Right atrium auricular region (tissue), 2 donors: ENCODE results near the gene SESN1. TPM values are rescaled to one million over a fixed set of nuclear protein-coding genes. Genes with fewer than 3 reads are reported as not detected.

ENCODE experiments used
- DNase-seq: peaks from one replicate; pipeline ENCODE4 v3.0.0-alpha.2; 2019; ENCODE audit warnings: low spot score
- H3K27ac ChIP-seq, 2 donors: fragments of 200-600 bp; sonication (generic); 1 replicate in 1 of 2; 2 replicates in 1 of 2; pipeline ENCODE4 v1.5.1; 2016 to 2019
- H3K27me3 ChIP-seq, 2 donors: fragments of 200-600 bp; sonication (generic); one replicate each; pipeline versions ENCODE4 v1.5.1 to v1.6.0; 2017 to 2019
- H3K36me3 ChIP-seq: fragments of 200-600 bp; sonication (generic); one replicate; pipeline ENCODE4 v1.5.1; 2016
- H3K4me1 ChIP-seq, 2 donors: fragments of 200-600 bp; sonication (generic); one replicate each; pipeline versions ENCODE4 v1.5.1 to v1.6.0; 2017 to 2019
- H3K4me3 ChIP-seq, 2 donors: fragments of 200-600 bp; sonication (generic); 1 replicate in 1 of 2; 2 replicates in 1 of 2; pipeline ENCODE4 v1.5.1; 2017 to 2019; ENCODE audit warnings: mild to moderate bottlenecking in 1 of 2, moderate library complexity in 1 of 2
- H3K9me3 ChIP-seq, 2 donors: fragments of 200-600 bp; sonication (generic); one replicate each; pipeline ENCODE4 v1.5.1; 2019
- total RNA-seq, 2 donors: library from RNA; depleted of rRNA; stranded (reverse); fragments of >200 nt; gene quantifications; one replicate each; pipeline ENCODE4 v1.1.0, GENCODE V29; 2016
- TF ChIP-seq, protein P1 (sequence below), 2 donors: fragments of 200-600 bp; sonication (generic); IDR thresholded peaks; one replicate each; pipeline ENCODE4 v1.5.1; 2019; ENCODE audit warnings: antibody characterized with exemption in 2 of 2

SESN1 gene
- total RNA-seq, 2 donors from 2014 or later = 35.1 to 55.7 TPM

DNA sequence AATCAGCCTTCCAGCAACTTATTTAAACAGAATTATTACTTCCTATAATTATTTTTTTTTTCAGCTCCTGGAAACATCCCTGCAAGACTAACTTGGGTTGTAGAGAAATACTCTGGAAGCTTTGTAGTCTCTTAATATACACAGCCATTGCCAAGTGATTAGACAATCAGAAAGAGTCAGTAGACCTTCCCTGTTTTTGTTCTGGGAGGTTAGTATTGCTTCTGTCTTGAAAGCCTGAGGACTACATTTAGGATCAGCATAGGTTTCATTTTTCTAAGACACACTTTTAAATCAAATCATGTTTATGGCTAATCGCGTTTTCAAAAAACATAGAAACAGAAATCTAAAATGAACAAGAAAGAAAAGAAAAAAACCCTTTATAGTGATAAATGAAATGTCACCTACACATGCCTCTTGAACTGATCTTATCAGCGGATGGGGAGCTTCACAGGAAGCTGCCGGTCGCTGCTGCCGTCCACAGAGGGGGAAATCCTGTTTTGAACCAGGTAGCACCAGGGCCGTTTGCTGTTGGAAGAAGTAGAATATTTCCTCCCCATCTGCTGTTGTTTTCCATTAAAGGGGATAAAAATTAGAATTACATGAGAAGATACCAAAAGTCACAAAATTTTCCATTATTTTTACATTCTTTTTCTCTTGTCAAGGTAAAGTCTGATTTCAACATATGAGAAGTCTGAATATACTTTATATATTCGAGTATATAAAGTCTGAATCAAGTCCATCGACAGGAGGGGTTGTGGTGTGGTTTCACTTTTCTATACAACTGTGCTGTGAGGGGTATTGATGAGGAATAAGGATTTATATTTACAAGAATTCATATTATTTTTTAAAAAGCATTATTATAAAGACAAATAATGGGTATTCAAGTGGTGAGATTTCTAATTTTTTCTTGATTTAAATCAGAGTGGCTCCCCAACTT is 151.8 kb downstream of the SESN1 start:
- no peak for DNase-seq
- no peaks in the 10 kb centered on the region for H3K9me3 ChIP-seq
- TF ChIP-seq, protein P1, sequence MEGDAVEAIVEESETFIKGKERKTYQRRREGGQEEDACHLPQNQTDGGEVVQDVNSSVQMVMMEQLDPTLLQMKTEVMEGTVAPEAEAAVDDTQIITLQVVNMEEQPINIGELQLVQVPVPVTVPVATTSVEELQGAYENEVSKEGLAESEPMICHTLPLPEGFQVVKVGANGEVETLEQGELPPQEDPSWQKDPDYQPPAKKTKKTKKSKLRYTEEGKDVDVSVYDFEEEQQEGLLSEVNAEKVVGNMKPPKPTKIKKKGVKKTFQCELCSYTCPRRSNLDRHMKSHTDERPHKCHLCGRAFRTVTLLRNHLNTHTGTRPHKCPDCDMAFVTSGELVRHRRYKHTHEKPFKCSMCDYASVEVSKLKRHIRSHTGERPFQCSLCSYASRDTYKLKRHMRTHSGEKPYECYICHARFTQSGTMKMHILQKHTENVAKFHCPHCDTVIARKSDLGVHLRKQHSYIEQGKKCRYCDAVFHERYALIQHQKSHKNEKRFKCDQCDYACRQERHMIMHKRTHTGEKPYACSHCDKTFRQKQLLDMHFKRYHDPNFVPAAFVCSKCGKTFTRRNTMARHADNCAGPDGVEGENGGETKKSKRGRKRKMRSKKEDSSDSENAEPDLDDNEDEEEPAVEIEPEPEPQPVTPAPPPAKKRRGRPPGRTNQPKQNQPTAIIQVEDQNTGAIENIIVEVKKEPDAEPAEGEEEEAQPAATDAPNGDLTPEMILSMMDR (IDR thresholded peaks at IDR 0.05) = no peak
- peak overlapping the region; percentile 85 to 96 for H3K27ac ChIP-seq
- H3K4me3 ChIP-seq = no peak overlapping the region
- peaks cover 0 to 74% of the 10 kb centered on the region in 2 donors for H3K4me1 ChIP-seq
- no peaks in the 10 kb centered on the region for H3K27me3 ChIP-seq
- H3K36me3 ChIP-seq = no peaks in the 10 kb centered on the region

DNA sequence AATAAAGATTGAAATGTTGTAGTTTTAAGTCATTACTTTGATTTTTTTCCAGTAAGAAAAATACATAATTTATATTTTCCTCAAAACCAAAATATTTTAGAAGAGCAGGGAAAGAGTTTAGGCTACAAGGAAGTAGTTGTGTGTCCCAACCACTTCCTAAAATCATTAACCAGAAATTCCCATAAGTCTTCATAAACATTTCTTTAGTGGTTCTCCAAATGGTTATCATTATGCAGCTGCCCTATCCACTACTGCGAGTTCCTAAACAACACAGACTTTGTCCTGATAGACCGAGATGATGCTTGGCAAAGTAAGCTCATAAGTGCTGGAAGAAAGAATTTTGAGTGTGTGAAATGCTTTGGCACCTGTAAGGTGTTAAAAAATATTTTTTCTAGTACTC is 152.8 kb downstream of the SESN1 start:
- H3K4me1 ChIP-seq = peaks cover 0 to 64% of the 10 kb centered on the region in 2 donors
- peak overlapping the region in 1 of 2 donors; percentile 96 for H3K27ac ChIP-seq
- no peaks in the 10 kb centered on the region for H3K36me3 ChIP-seq
- H3K9me3 ChIP-seq = no peaks in the 10 kb centered on the region
- no peak overlapping the region for H3K4me3 ChIP-seq
- TF ChIP-seq, protein P1 (IDR thresholded peaks at IDR 0.05) = no peak
- DNase-seq = no peak
- H3K27me3 ChIP-seq = no peaks in the 10 kb centered on the region

DNA sequence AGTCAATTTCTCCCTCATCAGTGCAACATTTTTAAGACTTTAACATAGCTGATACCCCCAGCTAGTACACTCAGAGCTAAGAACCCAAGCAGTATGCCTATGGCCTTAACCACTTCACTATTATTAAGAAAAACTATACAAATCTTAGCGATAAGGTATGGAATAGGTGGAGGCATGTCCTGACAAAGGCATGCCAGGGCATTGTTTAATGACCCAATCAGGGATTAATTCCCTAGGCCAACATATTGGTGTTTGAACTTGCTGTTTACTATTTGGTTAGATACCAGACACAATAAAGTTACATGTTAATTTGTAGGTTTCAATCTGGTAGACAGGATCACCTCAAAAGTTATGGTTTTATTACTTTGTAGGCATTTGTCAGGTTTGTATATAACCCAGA is 153.4 kb downstream of the SESN1 start:
- H3K27ac ChIP-seq = no peak overlapping the region
- H3K4me1 ChIP-seq = peaks cover 0 to 59% of the 10 kb centered on the region in 2 donors
- no peak for DNase-seq
- H3K27me3 ChIP-seq = no peaks in the 10 kb centered on the region
- TF ChIP-seq, protein P1 (IDR thresholded peaks at IDR 0.05) = no peak
- H3K9me3 ChIP-seq = no peaks in the 10 kb centered on the region
- H3K4me3 ChIP-seq = no peak overlapping the region
- no peaks in the 10 kb centered on the region for H3K36me3 ChIP-seq

DNA sequence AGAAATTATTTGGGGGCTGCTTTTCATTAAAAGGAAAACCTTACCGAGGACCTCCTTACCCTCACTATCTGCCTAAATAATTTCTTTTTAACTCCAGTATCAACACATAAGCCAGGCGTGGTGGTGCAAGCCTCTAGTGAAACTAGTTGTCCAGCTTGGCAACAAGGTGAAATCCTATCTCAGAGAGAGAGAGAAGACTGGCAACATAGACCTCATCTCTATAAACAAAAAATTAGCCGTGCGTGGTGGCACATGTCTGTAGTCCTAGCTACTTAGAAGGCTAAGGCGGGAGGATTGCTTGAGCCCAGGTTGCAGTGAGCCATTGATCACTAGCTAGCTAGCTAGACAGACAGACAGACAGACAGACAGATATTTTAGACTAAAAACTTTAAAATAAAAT is 153.9 kb downstream of the SESN1 start:
- no peaks in the 10 kb centered on the region for H3K9me3 ChIP-seq
- no peaks in the 10 kb centered on the region for H3K36me3 ChIP-seq
- H3K27me3 ChIP-seq = no peaks in the 10 kb centered on the region
- no peak overlapping the region for H3K27ac ChIP-seq
- peaks cover 0 to 53% of the 10 kb centered on the region in 2 donors for H3K4me1 ChIP-seq
- TF ChIP-seq, protein P1 (IDR thresholded peaks at IDR 0.05) = no peak
- no peak for DNase-seq
- H3K4me3 ChIP-seq = no peak overlapping the region

DNA sequence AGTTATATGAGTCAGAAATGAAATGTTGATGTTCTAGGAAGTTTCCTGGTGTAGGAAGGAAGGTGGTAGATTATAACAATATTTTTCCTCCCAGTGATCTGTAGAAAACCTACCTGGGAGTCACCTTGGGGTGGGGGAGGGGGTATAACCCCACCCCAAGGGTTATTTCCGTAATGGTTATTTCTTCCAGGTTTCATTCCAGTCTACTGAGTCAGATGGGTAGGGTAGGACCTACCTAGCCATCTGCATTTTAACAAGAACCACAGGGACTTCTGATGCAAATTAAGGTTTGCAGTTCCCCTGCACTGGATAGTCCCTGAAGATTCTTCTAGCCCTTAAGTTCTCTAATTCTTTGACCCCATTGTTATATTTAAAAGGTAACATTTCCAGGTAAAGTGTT is 157.5 kb downstream of the SESN1 start:
- Histone ChIP-seq H3K4me1 (peaks cover 0 to 17% of the 10 kb centered on the region in 2 donors), H3K36me3 (no peaks in the 10 kb centered on the region), H3K27me3 (no peaks in the 10 kb centered on the region), H3K27ac (no peak overlapping the region), H3K4me3 (no peak overlapping the region), H3K9me3 (no peaks in the 10 kb centered on the region)
- DNase-seq = no peak
- TF ChIP-seq, protein P1 (IDR thresholded peaks at IDR 0.05) = no peak

Other genes with a start within 250 kb of the SESN1 start
- 1 to 10 TPM; 5.3 to 5.5 TPM for gene ARMC2, start 246.4 kb downstream of the SESN1 start, total RNA-seq
- gene CEP57L1, start 661 bp upstream of the SESN1 start, total RNA-seq = 10 to 100 TPM in 1 of 2 donors, 1 to 10 TPM in 1; 6.9 to 15.6 TPM